SK-N-SH (cell line): ENCODE data around the gene RAD51B.

Experiments used
- FOSL2 ChIP-seq: IDR thresholded peaks from 2 replicates; pipeline ENCODE4 v1.4.0; 2012; ENCODE audit warnings: low read depth, mild to moderate bottlenecking, moderate library complexity, borderline replicate concordance
- JUND ChIP-seq: IDR thresholded peaks from 2 replicates; pipeline ENCODE4 v1.4.0; 2012
- RFX5 ChIP-seq: IDR thresholded peaks from 2 replicates; pipeline ENCODE4 v1.6.1; 2012; ENCODE audit warnings: mild to moderate bottlenecking, improper control_type of control experiment, low read length
- RXRA ChIP-seq: IDR thresholded peaks from 2 replicates; pipeline ENCODE4 v1.4.0; 2012; ENCODE audit warnings: low read depth, mild to moderate bottlenecking, borderline replicate concordance

DNA sequence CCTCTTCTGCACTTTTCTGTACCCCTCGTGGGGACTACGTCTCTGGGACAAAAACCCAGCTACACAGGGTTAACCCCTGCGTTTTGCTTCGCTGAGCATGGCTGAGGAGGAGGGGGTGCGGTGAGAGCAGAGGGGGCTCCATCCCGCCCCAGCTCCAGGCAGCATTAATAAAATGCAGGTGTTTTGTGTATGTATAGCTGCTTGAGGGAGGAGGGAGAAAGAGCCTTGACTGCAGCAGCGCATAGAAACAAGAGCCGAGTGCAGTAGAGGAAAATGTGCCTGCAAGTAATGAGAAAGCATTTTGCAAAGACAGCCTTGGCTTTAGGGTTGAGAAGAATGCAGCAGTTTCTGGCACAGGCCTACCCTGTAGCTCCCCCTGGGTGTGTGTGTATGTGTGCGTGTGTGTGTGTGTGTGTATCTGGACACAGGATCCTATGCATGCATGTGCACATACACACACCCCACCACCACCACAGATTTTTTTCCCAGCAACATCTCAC, 869.3 kb downstream of the RAD51B start:
- TF ChIP-seq RXRA (no peak), FOSL2 (no peak), JUND (no peak), RFX5 (no peak)
